UCSD-AML1 (cell line): ENCODE measurements around the gene SFTPA1.
"Not testable (repeated sequence)": the region's sequence is repeated elsewhere in the genome, so short reads cannot be mapped to it uniquely, and the experiment has no call there.

Source experiments
- DNase-seq: peaks from one replicate; lab custom pipeline; 2025; ENCODE audit not compliant: unreplicated experiment; lab: John Stamatoyannopoulos, UW

SFTPA1 gene

DNA sequence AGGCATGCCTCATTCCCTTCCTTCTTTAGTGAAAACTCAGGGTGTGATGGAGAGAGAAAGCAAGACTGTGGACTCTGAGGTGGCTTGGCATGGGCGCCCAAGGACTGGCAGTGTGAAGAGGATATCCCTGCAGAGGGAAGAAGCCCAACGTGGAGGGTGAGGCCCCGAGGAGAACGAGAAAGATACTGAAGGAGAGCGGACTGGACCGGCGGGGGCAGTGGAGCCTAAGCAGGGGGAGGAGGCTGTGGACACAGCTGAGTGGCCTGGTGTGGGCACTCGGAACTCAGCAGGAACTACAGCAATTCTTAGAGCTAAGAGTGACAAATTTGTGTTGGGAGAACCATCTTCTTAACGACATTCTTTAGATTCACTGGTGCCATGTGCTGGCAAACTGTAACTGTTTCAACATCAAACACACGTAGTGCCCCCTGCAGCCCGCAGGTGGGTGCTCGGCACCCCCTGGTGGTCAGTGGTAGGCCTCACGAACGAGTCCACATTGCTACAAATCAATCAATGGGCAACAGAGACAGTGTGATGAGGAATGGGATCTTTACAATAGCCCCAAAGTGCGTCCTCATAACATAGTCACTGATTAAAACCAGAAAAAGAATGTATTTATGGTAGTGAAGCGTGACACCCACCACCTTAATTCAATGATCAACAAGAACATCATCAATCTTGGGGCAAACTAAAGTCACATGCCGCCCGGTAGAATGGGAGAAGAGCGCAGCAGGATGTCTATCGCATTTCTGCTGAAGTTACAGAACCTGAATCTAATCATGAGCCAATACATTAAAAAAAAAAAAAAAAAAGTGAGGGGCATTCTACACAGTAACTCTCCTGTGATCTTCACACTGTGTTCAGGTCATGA lies 2.0 kb upstream of the SFTPA1 start:
- DNase-seq, result peak; percentile 50

GRCh38 chr10:79611193-79611976 lies 646 bp downstream of the SFTPA1 start:
- DNase-seq, result not testable (repeated sequence)

- no peak for DNase-seq
These were observed 4.8 kb downstream of the SFTPA1 start for GRCh38 chr10:79615577-79615976.

DNA sequence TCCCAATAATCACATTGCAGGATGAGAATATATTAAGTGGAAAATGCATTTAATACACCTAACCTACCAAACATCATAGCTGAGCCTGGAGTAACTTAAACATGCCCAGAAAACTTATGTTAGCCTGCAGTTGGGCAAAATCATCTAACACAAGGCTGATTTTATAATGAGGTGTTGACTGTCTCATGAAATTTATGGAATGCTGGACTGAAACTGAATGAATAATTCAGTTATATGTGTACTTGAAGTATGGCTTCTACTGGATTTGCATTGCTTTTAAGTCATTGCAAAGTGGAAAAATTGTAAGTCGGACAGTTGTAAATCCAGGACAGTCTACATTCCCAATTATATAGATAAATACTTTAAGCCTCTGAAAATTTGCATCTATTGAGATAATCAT lies 5.4 kb downstream of the SFTPA1 start:
- DNase-seq, result no peak

GRCh38 chr10:79623663-79624062 lies 12.9 kb downstream of the SFTPA1 start:
- not testable (repeated sequence) for DNase-seq

DNA sequence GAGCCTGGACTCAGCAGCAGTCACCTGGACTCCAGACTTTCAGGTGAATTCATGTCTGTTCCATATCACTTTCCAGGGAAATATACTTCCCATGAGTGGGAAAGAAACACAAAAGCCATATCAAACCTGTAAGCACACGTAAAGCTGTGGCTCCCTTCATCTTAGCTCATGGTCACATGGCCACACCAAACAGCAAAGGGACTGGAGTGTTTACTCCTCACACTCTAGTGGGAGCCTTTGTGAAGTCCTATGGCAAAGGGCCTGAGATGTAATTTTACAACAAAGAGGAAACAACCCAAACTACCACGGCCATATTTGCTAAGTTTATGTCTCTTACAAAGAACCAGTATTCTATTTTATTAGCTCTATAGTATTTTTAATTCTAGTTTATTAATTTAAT lies 16.3 kb downstream of the SFTPA1 start:
- DNase-seq, result no peak

DNA sequence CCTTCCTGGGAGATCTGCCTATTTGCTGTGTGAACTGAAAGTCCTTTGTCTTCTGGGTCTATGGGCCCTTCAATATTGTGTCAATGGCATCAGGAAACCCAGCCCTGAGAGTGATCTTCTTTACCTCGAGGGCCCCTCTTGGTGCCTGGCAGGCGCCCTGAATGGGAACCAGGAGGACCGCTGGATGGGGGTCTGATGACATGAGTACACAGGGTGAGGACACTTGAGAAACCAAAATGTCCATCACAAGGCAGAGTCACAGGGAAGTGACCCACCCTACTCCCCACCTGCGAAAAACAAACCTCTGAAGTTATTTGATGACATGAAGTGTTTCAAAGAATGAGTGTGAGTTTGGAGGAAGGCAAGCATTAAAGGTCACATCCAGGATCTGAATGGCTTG lies 17.3 kb downstream of the SFTPA1 start:
- no peak for DNase-seq

DNA sequence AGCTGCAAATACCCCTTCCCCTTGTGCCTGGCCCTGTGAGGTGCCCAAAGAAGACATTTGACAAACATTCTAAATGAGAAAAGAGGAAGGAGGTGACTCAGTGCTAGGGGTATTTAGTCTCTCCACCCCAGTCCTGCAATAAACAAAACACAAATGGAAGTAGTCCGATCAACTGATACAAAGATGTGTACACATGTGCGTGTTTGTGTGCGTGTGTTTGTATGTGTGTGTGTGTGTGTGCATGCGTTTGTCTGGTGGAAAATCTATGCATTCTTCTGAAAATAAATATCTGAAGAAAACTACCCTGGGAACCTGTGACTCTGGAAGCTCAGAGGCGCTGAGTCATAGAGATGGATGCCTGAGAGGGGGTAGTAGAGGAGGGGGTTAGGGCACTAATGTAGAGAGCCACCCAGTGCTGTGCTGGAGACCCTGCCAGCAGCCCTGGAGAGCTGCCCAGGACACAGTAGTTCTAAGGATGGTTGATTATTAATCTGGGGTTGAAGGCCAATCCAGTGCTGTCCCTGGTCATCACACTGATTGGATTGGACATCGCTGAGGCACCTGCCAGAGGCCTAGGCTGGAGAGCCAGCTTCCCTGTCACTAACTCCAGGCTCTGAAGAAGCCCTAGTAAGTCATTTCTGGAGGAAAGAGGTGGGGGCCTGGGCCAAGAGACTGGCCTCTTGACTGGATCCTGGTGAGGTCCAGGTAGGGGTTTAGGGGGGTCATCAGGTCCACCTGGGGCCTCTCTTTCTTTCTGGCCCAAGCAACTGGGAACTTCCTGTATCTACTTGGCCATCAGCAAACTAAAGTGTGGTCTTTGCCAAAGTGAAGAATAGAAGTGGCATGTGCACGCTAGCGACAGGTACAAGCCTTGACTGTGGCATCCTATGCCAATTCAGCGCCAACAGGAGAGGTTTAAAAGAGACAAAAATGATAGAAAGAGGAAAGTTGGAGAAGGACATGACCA lies 18.5 kb downstream of the SFTPA1 start:
- DNase-seq, result no peak

- DNase-seq, result no peak
These were observed 19.2 kb downstream of the SFTPA1 start for GRCh38 chr10:79629955-79630327.

DNA sequence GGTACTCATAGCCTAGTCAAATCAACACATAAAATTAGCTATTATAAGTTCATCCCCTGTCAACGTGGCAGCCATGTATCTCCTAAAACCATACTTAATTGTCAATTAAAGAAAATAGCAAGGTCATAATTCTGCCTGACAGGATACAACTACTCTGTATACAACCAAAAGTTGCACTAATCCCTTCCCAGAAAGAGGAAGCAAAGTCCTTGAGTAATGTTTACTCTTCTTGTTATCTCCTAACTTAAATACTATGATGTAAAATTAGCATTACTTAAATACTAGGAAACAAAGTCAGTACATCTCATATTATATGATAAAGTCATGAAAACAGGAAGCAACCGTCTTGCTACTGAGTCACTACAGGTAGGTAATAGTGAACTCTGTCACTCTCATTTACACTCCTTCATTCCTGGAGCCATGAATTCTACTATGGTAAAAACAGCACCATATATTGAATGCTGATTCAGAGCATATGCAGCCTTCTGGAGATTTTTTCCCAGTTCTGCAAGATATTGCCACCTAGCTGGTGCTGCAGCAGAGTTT lies 26.0 kb downstream of the SFTPA1 start:
- DNase-seq, result not testable (repeated sequence)

- no peak for DNase-seq
These were observed 27.6 kb downstream of the SFTPA1 start for GRCh38 chr10:79638318-79638717.

DNA sequence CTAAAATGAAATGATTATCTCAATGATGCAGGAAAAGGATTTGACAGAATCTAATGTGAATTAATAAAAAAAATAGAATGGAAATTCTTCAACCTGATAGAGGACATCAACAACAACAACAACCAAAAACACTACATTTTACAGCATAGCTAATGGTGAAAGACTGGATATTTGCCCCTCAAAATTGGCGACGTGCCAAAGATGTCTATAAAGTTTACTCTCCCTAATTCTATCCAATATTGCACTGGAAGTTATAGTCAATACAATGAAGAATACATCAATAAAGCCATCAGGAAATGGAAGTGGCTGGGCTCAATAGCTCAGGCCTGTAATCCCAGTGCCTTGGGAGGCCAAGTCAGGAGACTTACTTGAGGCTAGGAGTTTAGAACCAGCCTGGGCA lies 42.0 kb downstream of the SFTPA1 start:
- not testable (repeated sequence) for DNase-seq

GRCh38 chr10:79663287-79663686 lies 52.5 kb downstream of the SFTPA1 start:
- DNase-seq, result not testable (repeated sequence)

GRCh38 chr10:79664686-79665085 lies 53.9 kb downstream of the SFTPA1 start:
- not testable (repeated sequence) for DNase-seq
